SU-DHL-6 (cell line): ENCODE results near the gene TSPAN31.

Experiments
- H2AFZ ChIP-seq: fragments of 200-600 bp; sonication (generic); 2 replicates; pipeline ENCODE4 v1.6.1; 2014; ENCODE audit warnings: low read depth, mild to moderate bottlenecking, moderate library complexity, mixed read lengths, antibody characterized with exemption, low read length; ENCODE audit not compliant: severe bottlenecking
- H3F3A ChIP-seq: fragments of 200-600 bp; shearing (Covaris generic); 2 replicates; pipeline ENCODE4 v1.6.0; 2016; ENCODE audit warnings: antibody characterized with exemption, mild to moderate bottlenecking; ENCODE audit not compliant: insufficient read depth
- H3K27ac ChIP-seq: fragments of 200-600 bp; sonication (generic); 2 replicates; pipeline ENCODE4 v1.5.1; 2016; ENCODE audit warnings: low read depth, mild to moderate bottlenecking, low read length, moderate library complexity, mixed read lengths
- H3K27me3 ChIP-seq: fragments of 200-600 bp; sonication (generic), shearing (Covaris generic); 2 replicates; pipeline ENCODE4 v1.6.0; 2014; ENCODE audit warnings: mild to moderate bottlenecking, low read length
- H3K36me3 ChIP-seq: fragments of 200-600 bp; sonication (generic); 2 replicates; pipeline ENCODE4 v1.6.1; 2014; ENCODE audit warnings: mild to moderate bottlenecking, low read length, mixed read lengths
- H3K4me2 ChIP-seq: fragments of 300-600, 200-600 bp; shearing (Covaris generic), sonication (generic); 2 replicates; pipeline ENCODE4 v1.6.0; 2014; ENCODE audit warnings: low read length, low read depth, mild to moderate bottlenecking; ENCODE audit not compliant: poor library complexity, severe bottlenecking
- H3K4me3 ChIP-seq: fragments of 200-600 bp; sonication (generic); 2 replicates; pipeline ENCODE4 v1.5.1; 2014; ENCODE audit warnings: antibody characterized with exemption, low read length, mild to moderate bottlenecking, mixed read lengths; ENCODE audit not compliant: insufficient read depth, poor library complexity, severe bottlenecking
- H3K79me2 ChIP-seq: fragments of 200-600 bp; sonication (generic); 2 replicates; pipeline ENCODE4 v1.6.1; 2014; ENCODE audit warnings: mild to moderate bottlenecking, low read length, moderate library complexity; ENCODE audit not compliant: insufficient read depth
- H3K9ac ChIP-seq: fragments of 200-600 bp; sonication (generic); 2 replicates; pipeline ENCODE4 v1.7.0; 2014; ENCODE audit warnings: mild to moderate bottlenecking, low read length
- H3K9me2 ChIP-seq: fragments of 200-600 bp; sonication (generic); replicated peaks from 2 replicates; pipeline ENCODE4 v1.6.1; 2014; ENCODE audit warnings: low read length; ENCODE audit not compliant: insufficient read depth
- H3K9me3 ChIP-seq: fragments of 200-600 bp; sonication (generic); 2 replicates; pipeline ENCODE4 v1.6.1; 2014; ENCODE audit warnings: low read length, mixed read lengths; ENCODE audit not compliant: insufficient read depth
- H4K20me1 ChIP-seq: fragments of 200-600 bp; sonication (generic); 2 replicates; pipeline ENCODE4 v1.6.1; 2014; ENCODE audit warnings: low read depth, mild to moderate bottlenecking, antibody characterized with exemption, low read length, moderate library complexity, mixed read lengths
- CTCF ChIP-seq: fragments of 200-600 bp; sonication (generic); IDR thresholded peaks from one replicate; pipeline ENCODE4 v1.5.1; 2017; ENCODE audit warnings: antibody characterized with exemption, mild to moderate bottlenecking, low read length, moderate library complexity; ENCODE audit not compliant: insufficient read depth, poor library complexity, severe bottlenecking
- EZH2phosphoT487 ChIP-seq: fragments of 200-600 bp; sonication (generic), shearing (Covaris generic); conservative IDR thresholded peaks from 2 replicates; pipeline ENCODE4 v1.6.1; 2018; ENCODE audit warnings: mild to moderate bottlenecking, antibody characterized with exemption, low read length, moderate library complexity, mixed read lengths

The TSPAN31 gene

GRCh38 chr12:57739914-57740538 lies 4.8 kb upstream of the TSPAN31 start:
- no peak overlapping the region for H2AFZ ChIP-seq
- H4K20me1 ChIP-seq: no peaks in the 10 kb centered on the region
- no peaks in the 10 kb centered on the region for H3K9me2 ChIP-seq
- peak overlapping the region; percentile 91 for H3K4me2 ChIP-seq
- no peak overlapping the region for H3K9ac ChIP-seq
- TF ChIP-seq EZH2phosphoT487: no peak
- TF ChIP-seq CTCF: no peak
- H3K79me2 ChIP-seq: peaks cover 12% of the 10 kb centered on the region
- no peaks in the 10 kb centered on the region for H3K9me3 ChIP-seq
- H3K27ac ChIP-seq: no peak overlapping the region
- no peaks in the 10 kb centered on the region for H3K36me3 ChIP-seq
- H3F3A ChIP-seq: peaks cover 5% of the 10 kb centered on the region; the same call in 1 of the 2 replicates
- no peaks in the 10 kb centered on the region for H3K27me3 ChIP-seq
- H3K4me3 ChIP-seq: no peak overlapping the region

- H3K79me2 ChIP-seq: peaks cover 12% of the 10 kb centered on the region
- H3K4me2 ChIP-seq: peak overlapping the region; percentile 91
- no peaks in the 10 kb centered on the region for H3K36me3 ChIP-seq
- no peak for TF ChIP-seq EZH2phosphoT487
- TF ChIP-seq CTCF: no peak
- H3K9ac ChIP-seq: peak overlapping the region; percentile 68
- no peaks in the 10 kb centered on the region for H3K9me2 ChIP-seq
- peak overlapping the region; percentile 68 for H3K4me3 ChIP-seq
- no peak overlapping the region for H2AFZ ChIP-seq
- H3K27ac ChIP-seq: no peak overlapping the region
- H3K27me3 ChIP-seq: no peaks in the 10 kb centered on the region
- peaks cover 10% of the 10 kb centered on the region; the same call in 1 of the 2 replicates for H3F3A ChIP-seq
- H4K20me1 ChIP-seq: no peaks in the 10 kb centered on the region
- no peaks in the 10 kb centered on the region for H3K9me3 ChIP-seq
These were observed 4.0 kb upstream of the TSPAN31 start for GRCh38 chr12:57740656-57741412.

- Histone ChIP-seq H3K79me2 (peaks cover 12% of the 10 kb centered on the region), H3F3A (peaks cover 15% of the 10 kb centered on the region), H3K9me3 (no peaks in the 10 kb centered on the region), H4K20me1 (no peaks in the 10 kb centered on the region), H3K9me2 (no peaks in the 10 kb centered on the region), H3K9ac (peak overlapping the region; percentile 68), H3K4me2 (peak overlapping the region; percentile 91), H3K4me3 (peak overlapping the region; percentile 68), H3K27me3 (no peaks in the 10 kb centered on the region), H2AFZ (no peak overlapping the region), H3K27ac (peak overlapping the region; percentile 49), H3K36me3 (no peaks in the 10 kb centered on the region)
- no peak for TF ChIP-seq EZH2phosphoT487
- no peak for TF ChIP-seq CTCF
These were observed 3.4 kb upstream of the TSPAN31 start for GRCh38 chr12:57741413-57741789.
